ENCODE measurements around the gene FAM174B. TPM values are rescaled to one million over a fixed set of nuclear protein-coding genes. Genes with fewer than 3 reads are reported as not detected.
A peak's percentile ranks its signal among the peaks of the same experiment; 100 is the strongest.

Gene FAM174B
- total RNA-seq, 2 donors from 2014 or later = 25.2 to 25.7 TPM

DNA sequence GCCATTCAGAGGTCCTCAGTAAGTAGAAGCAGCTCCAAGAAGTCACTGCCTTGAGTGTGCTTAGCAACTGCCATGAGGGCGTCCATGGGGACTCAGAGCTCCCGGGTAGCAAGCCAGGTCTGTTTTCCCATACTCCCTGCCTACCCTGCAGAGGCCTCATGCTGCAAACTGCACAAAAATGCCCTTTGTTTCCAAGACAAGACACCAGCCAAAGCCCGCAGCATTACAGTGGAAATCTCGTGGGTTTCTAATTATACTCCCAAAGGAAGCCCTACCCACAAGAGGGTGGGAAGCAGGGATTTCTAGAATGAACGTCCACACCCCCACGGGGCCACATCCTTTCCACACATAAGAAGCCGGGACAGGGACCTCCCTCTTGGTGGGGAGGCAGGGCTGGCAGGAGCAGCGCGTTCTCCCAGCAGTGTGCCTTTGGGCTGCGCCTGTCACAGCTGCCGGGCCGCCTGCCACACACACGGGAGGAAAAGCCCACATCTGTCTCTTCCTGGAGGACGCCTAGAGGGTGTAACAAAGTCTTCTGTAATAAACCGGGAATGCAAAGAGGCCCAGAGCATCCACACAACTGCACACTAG lies 31.1 kb downstream of the FAM174B start:
- H3K27me3 ChIP-seq = no peaks in the 10 kb centered on the region
- H3K9me3 ChIP-seq = no peaks in the 10 kb centered on the region
- intact Hi-C loops (cut with DNase I) = no loop called here
- H3K4me3 ChIP-seq = no peak overlapping the region
- H3K4me1 ChIP-seq = no peaks in the 10 kb centered on the region
- no peak for DNase-seq
- peak overlapping the region in 1 of 2 donors; percentile 10 for H3K9ac ChIP-seq (ENCODE audit: low read depth in 2 of 2, low read length in 2 of 2)
- no peaks in the 10 kb centered on the region for H3K36me3 ChIP-seq
- TF ChIP-seq, protein P1, sequence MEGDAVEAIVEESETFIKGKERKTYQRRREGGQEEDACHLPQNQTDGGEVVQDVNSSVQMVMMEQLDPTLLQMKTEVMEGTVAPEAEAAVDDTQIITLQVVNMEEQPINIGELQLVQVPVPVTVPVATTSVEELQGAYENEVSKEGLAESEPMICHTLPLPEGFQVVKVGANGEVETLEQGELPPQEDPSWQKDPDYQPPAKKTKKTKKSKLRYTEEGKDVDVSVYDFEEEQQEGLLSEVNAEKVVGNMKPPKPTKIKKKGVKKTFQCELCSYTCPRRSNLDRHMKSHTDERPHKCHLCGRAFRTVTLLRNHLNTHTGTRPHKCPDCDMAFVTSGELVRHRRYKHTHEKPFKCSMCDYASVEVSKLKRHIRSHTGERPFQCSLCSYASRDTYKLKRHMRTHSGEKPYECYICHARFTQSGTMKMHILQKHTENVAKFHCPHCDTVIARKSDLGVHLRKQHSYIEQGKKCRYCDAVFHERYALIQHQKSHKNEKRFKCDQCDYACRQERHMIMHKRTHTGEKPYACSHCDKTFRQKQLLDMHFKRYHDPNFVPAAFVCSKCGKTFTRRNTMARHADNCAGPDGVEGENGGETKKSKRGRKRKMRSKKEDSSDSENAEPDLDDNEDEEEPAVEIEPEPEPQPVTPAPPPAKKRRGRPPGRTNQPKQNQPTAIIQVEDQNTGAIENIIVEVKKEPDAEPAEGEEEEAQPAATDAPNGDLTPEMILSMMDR (IDR thresholded peaks at IDR 0.05) = no peak
- no peak overlapping the region for H3K27ac ChIP-seq

DNA sequence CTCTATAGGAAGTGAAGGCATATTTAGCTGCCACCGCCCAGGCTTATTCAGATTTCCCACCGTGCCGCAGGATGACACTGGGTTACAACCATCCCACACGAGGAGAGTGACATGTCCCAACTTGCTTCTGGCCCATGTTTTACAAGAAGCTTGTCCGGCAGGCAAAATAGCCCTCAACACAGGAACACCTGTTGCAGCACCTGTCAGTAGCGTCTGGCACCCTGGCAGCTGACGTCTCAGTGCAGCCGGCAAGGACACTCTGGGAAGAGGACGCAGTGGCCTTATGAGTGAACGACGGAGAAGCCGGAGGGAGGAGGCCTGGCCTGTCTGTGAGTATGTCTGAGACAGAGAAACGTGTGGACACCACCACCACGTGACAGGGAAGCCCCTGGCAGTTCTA lies 32.1 kb downstream of the FAM174B start:
- Histone ChIP-seq H3K27ac (no peak overlapping the region), H3K4me1 (no peaks in the 10 kb centered on the region), H3K27me3 (no peaks in the 10 kb centered on the region), H3K9me3 (no peaks in the 10 kb centered on the region), H3K4me3 (no peak overlapping the region), H3K9ac (ENCODE audit: low read depth in 2 of 2, low read length in 2 of 2) (no peak overlapping the region), H3K36me3 (no peaks in the 10 kb centered on the region)
- intact Hi-C loops (cut with DNase I) = no loop called here
- TF ChIP-seq, protein P1 (IDR thresholded peaks at IDR 0.05) = no peak
- no peak for DNase-seq

DNA sequence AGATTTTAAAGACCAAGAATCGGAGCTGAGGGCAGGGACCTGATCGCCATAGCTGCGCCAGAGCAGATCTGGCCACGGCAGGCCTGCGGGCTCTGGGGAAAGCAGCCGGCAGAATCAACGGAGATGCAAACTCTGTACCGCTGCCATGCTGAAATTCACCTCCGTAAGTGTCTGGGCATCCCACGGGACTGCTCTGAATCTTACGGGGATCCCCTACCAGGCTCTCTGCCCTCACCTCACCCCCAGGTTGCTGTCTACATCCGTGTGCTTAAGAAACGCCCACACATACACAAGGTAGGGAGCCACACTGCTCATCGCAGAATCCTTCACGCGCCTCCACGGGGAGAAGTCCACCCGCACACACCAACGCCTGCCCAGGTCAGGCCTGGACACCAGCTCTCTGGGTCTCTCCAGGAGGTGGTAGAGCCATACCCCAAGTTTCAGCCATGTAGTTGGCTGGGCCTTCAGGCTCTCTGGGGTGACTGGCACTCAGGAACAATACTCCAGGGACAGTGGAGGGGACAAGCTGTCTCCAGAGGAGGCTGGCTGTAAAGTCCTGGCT lies 33.5 kb downstream of the FAM174B start:
- intact Hi-C loops (cut with DNase I) = no loop called here
- Histone ChIP-seq H3K9ac (ENCODE audit: low read depth in 2 of 2, low read length in 2 of 2) (no peak overlapping the region), H3K36me3 (no peaks in the 10 kb centered on the region), H3K27ac (no peak overlapping the region), H3K9me3 (no peaks in the 10 kb centered on the region), H3K4me3 (no peak overlapping the region), H3K4me1 (no peaks in the 10 kb centered on the region), H3K27me3 (no peaks in the 10 kb centered on the region)
- DNase-seq = no peak
- TF ChIP-seq, protein P1 (IDR thresholded peaks at IDR 0.05) = no peak

DNA sequence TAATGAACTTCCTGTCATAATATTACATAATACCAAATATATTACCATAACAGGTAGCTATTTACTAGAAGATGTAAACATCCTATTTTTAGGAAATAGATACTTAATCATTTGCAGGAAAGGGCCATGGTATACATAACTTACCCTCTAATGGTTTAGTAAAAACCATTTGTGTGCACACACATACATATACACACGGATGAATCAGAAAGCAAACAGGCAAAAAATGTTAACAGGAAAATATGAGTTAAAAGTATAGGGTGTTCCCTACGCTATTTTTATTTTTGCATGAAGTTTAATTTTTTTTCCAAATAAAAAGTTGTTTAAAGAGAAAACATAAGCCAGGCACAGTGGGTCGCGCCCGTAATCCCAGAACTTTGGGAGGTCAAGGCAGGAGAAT lies 34.6 kb downstream of the FAM174B start:
- H3K27ac ChIP-seq = no peak overlapping the region
- no peaks in the 10 kb centered on the region for H3K36me3 ChIP-seq
- DNase-seq = no peak
- H3K27me3 ChIP-seq = no peaks in the 10 kb centered on the region
- H3K9ac ChIP-seq (ENCODE audit: low read depth in 2 of 2, low read length in 2 of 2) = no peak overlapping the region
- H3K4me1 ChIP-seq = no peaks in the 10 kb centered on the region
- intact Hi-C loops (cut with DNase I) = no loop called here
- no peaks in the 10 kb centered on the region for H3K9me3 ChIP-seq
- H3K4me3 ChIP-seq = no peak overlapping the region
- TF ChIP-seq, protein P1 (IDR thresholded peaks at IDR 0.05) = no peak

DNA sequence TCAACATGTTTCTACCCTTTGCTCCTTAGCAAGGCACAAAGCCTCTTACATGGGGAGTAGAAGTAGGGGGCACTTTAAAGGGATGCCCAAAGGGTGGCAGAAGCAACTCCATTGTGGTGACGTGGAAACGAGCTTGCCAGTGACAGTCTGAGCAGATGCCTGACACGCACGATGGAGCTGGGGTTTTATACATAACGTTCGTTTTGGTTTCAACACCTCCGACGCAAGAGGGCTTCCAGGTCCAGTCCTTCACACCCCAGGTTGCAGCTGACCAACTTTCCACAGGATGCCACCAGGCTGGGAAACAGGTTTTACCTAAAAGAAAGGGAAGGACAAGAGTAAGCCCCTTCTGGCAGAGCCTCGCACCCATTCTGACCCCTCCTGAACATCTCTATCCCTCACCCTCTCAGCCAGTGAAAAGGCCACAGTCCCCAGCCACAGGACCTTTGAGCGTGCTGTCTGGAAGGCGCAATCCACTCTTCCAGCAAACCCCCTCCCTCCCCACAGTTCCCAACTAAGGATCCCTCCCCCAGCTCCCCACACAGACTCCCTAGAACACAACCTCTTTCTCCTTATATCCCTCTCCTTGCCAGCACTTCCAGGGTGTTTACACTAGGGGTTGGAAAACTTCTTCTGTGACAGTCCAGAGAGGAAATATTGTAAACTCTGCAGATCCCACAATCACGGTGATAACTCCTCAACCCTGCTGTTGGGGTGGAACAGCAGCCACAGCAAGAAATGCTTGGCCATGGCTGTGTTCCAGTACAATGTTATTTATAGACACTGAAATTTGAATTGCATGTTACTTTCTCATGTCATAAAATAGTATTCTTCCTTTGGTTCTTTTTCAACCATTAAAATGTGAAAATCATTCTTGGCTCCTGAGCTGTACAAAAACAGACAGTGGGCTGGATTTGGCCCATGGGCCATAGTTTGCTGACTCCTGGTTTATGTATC lies 36.2 kb downstream of the FAM174B start:
- no peaks in the 10 kb centered on the region for H3K4me1 ChIP-seq
- no peaks in the 10 kb centered on the region for H3K27me3 ChIP-seq
- no peaks in the 10 kb centered on the region for H3K9me3 ChIP-seq
- no peak overlapping the region for H3K9ac ChIP-seq (ENCODE audit: low read depth in 2 of 2, low read length in 2 of 2)
- DNase-seq = no peak
- no peaks in the 10 kb centered on the region for H3K36me3 ChIP-seq
- no peak overlapping the region for H3K4me3 ChIP-seq
- TF ChIP-seq, protein P1 (IDR thresholded peaks at IDR 0.05) = no peak
- H3K27ac ChIP-seq = peak overlapping the region; percentile 33
- intact Hi-C loops (cut with DNase I) = no loop called here
